Erythroblast (primary cell): ENCODE measurements around the gene ARHGAP24.
"Not testable (repeated sequence)": the region's sequence is repeated elsewhere in the genome, so short reads cannot be mapped to it uniquely, and the experiment has no call there.

Experiments
- DNase-seq, 2 experiments: peaks; one replicate each; lab custom pipeline; 2025; lab: John Stamatoyannopoulos, UW
- GATA1 ChIP-seq: IDR thresholded peaks from 2 replicates; pipeline ENCODE4 v1.6.1; 2011; ENCODE audit warnings: low read depth, mild to moderate bottlenecking, control low read depth, low read length, moderate library complexity
- POLR2A ChIP-seq: IDR thresholded peaks from 2 replicates; pipeline ENCODE4 v1.6.1; 2011; ENCODE audit warnings: mild to moderate bottlenecking, low read length

The ARHGAP24 gene

DNA sequence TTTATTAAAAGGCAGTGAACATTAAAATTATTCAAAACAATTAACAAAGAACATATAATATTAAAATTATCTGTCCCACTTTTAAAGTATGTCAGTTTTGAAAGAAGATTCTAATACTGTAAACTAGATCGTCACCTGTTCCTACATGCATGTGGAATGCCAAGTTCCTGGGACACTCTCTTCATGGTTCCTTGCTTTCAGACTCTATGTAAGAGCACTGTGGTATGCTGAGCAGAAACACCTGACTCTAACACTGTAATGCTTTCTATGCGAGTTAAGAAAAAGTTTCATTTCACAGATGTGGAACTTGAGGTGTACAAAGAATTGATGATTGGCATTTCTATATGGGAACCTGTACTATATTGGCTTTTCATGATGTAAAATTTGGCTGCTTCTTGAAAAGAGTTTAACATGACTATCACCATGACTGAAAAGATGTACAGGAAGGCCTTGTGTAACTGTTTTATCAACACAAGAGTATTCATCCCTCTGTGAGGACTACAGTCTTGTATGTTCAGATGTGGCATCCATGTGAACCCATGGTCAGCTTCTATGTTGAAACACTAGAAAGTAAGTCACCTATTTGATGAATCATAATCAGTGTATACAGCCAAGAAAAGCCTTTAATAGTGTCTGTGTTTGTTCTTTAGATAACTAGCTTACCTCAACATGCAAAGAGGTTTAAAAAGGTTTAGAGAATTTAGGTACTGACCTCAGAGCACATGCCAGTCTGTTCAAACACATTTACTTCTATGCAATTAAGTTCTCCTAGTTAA is 354.5 kb downstream of the ARHGAP24 start:
- no peak for TF ChIP-seq GATA1
- no peak for TF ChIP-seq POLR2A
- no peak for DNase-seq

DNA sequence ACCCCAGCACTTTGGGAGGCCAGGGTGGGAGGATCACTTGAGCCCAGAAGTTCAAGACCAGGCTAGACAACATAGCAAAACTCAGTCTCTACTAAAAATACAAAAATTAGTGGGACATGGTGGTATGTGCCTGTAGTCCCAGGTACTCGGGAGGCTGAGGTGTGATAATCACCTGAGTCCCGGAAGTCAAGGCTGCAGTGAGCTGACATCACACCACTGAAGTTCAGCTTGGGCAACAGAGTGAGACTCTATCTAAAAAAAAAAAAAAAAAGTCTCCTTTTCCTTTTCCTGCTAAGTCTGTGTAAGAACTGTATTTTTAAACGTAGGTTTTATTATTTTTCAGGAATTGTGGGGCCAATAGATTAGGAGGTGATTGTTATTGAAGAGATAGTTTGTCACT is 356.7 kb downstream of the ARHGAP24 start:
- TF ChIP-seq POLR2A (no peak), GATA1 (no peak)
- no peak for DNase-seq

DNA sequence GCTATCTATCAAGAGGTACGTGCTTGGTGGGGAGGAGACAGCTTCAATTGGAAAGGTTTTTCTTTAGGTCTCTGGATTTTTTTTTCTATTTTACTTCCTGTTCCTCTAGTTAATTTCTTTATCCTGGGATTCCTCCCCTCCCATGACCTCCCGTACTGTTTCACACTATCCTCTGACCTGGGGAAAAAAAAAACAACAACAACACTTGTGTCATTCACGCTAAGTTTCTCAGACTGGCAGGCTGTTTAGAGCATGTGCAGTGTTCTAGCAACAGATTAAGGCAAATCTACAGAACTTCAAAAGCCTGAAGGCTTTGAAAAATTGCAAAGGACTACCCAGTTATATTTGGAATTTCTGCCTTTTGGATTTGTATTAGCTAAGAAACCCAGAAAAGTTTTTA is 358.4 kb downstream of the ARHGAP24 start:
- TF ChIP-seq POLR2A (no peak), GATA1 (no peak)
- DNase-seq: no peak

DNA sequence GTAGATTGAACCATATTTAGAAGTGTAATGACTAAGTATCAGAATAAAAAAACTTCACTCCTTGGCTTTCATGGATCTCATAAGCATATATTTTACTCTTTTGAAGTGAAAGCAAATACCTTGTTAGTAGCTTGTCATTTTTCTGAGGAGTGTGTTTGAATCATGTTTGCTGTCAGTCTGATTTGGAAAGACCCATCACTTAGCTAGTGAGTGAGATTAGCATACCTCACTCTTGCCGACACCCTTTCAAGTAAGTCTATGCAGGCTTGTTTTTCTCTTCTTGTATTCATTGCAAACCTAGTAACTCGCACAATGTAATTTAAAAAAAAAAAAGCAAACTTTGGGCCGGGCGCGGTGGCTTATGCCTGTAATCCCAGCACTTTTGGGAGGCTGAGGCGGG is 360.0 kb downstream of the ARHGAP24 start:
- DNase-seq: no peak
- TF ChIP-seq POLR2A: no peak
- no peak for TF ChIP-seq GATA1

DNA sequence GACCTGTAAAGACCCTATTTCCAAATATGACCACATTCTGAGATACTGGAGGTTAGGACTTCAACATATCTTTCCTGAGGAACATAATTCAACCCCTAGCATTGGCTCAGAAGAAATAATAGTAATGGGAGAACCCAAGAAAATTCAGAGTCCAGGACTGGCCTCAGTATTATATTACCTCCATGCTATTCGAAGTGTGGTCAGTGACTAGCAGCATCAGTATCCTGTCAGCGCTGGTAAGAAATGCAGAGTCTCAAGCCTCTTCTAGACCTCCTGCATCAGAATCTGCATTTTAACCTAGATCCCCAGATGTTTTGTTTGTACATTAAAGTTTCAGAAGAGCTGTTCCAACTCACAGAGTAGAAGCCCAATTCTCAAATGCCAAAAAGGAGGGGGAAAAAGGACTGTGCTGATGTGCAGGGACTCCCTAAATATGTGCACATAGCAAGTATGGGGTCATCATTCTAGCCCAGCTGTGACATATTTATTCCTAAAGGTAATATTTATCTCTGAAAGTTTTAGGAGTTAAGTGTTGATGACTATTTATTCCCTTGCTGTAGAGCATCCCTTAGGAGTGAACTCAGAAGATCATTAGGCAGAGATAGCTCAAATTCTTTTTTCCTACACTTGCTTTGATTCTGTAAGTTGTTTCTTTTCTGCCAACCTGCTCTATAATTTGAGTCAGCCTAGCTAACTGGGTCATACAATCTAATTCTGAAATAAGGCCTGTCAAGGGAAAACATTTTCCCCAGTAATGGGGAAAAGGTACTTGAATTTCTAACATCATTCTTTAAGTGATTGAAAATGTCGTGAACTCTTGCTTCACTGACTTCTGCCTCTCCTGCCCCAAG is 361.9 kb downstream of the ARHGAP24 start:
- DNase-seq: no peak
- no peak for TF ChIP-seq GATA1
- TF ChIP-seq POLR2A: no peak

DNA sequence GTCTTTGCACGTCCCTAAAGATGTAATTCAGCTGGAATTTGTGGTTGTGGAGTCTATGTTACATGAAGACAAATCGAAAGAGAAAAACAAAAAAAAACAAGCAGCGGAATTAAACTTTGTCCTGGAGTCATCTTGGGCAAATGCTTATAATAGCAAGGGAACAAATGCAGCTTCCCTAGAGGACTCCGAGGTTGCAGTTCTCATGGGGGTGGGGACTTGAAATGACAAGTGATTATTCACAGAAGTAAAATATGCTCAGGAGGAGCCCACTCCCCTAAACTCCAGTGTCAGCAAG is 362.4 kb downstream of the ARHGAP24 start:
- DNase-seq: no peak
- TF ChIP-seq POLR2A: no peak
- TF ChIP-seq GATA1: no peak

DNA sequence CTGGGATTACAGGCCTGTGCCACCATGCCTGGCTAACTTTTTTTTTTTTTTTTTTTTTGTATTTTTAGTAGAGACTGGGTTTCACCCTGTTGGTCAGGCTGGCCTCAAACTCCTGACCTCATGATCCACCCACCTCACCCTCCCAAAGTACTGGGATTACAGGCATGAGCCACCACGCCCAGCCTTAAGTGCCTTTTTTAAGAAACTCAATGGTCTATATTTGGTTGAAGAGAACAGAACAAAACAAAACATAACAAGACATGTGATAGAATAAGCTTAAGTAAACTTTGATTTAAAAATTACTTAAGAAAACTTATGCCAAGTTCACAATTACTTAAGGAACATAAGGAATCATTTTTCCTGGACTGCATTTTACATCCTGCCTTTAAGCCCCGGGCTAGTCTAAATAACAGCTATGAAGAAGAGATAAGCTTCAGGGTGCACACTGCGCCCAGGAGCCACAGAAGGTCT is 365.1 kb downstream of the ARHGAP24 start:
- DNase-seq: not testable (repeated sequence)

DNA sequence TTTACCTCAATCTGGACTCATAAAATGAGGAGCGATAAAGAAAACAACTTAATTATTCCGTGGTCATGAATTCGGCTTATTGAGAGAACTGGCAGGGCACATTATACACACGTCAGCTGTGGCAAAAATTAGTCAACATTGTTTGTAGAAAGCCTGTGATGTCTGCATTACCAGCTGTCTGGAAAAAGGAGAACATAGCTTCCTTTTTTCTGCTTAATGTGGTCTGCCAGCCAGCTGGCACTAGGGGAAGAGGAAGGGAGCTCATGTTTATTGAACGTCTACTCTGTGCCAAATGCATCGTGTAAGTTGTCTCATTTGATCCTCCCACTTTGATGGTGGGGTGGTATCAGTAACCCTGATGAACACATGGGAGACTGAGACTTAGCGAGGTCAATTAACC is 367.6 kb downstream of the ARHGAP24 start:
- TF ChIP-seq GATA1: no peak
- no peak for TF ChIP-seq POLR2A
- no peak for DNase-seq

DNA sequence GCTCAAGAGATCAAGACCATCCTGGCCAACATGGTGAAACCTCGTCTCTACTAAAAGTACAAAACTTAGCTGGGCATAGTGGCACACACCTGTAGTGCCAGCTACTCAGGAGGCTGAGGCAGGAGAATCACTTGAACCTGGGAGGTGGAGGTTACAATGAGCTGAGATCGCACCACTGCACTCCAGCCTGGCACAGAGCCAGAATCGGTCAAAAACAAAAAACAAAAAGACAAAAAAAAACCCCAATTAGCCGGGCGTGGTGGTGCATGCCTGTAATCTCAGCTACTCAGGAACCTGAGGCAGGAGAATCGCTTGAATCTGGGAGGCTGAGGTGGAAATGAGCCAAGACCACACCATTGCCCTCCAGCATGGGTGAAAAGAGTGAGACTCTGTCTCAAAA is 378.8 kb downstream of the ARHGAP24 start:
- not testable (repeated sequence) for DNase-seq

DNA sequence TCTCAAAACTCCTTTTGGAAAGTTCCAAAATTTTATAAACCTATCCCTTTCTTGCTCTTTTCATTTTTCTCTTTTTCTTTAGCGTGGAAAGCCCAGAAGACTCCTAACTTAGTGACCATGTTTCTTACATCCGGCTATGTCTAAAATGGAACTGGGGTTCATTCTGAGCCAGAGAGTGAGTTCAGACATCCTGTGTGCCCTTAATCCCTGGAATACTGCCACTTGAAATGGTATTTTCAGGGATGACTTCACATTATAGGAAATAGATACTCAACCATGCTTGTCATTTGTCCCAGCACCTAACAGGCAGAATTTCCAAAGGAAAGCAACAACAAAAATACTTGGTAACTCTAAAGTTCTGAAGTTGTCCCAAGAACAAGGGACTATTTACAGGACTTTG is 379.6 kb downstream of the ARHGAP24 start:
- TF ChIP-seq POLR2A (no peak), GATA1 (no peak)
- DNase-seq: no peak

DNA sequence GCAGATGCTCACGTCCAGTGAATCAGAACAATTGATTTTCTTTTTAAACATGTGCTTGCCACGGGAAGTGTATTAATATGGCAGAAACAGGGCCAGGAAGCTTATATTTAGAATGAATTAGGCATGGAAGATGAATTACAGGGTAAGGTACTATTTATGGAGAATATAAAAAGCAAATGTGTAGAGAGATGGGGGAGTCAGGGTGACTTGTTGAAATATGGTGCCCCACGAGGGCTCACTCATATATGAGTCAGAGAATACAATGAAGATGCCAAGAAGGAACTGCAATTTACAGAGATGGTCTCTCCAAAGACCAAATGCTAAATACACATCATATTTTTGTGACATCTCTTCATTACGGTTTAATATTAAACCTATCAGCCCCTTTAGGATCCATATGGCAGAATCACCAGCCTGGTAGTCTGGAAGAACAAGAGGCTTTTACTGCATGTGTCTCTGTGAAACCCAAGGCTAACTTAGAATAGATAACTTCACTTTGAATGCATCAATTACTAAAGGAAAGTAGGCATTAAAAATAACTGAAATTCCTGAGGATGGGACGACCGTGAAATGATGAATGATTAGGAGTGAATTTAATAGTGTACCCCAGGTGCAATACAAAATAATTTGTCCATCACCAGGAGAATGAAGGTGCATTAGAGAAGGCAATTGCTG is 385.3 kb downstream of the ARHGAP24 start:
- TF ChIP-seq POLR2A (no peak), GATA1 (no peak)
- DNase-seq: no peak

DNA sequence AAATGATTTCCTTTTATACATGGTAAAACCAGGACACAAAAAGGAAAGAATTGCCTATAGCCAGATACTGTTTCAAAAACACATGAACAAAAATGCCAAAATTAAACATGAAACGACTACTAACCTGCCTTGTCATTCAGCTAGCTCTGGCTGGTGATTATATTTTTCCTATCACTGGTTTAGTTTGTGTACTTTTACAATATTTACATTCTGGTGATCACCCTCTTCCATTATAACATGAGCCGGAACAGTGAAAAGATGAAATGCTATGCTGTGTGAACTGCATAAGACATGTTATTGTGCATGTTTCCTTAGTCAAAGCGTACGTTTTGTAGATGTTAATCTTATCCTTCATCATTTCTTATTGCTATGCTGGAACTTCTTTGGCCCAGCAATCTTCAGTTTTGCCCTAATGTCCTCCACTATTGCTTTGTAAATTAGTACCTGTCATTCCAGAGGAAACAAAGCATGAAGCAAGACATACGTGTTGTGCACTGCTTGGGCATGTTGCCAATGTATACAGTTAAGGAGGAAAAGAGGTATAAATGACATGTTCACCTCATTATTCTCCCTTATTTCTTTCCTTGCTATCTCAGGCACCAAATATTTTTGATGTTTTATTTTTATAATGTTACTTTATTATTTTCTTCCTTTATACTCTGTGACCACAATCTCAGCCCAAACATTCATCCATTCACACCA is 386.3 kb downstream of the ARHGAP24 start:
- TF ChIP-seq POLR2A: no peak
- TF ChIP-seq GATA1: no peak
- DNase-seq: no peak

DNA sequence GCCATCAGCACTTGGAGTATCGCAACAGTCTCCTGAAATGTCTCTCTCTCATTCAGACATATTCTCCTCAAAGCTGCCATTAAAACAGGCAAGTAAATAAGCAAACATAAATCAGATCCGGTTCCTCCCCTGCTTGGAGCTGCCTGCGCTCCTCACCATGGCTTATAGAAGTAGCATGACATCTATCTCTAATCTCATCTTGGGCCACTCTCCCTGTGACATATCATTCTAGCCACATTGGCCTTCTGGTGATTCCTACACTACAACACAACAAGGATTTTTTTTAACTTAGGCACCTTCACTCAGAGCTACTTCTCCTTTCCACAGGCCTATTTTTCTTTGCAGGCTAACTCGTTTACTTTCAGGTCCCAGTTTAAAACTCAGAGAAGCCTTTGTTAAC is 387.9 kb downstream of the ARHGAP24 start:
- no peak for TF ChIP-seq GATA1
- TF ChIP-seq POLR2A: no peak
- DNase-seq: no peak
